ENCODE data around the gene NOL4L. TPM values are rescaled to one million over a fixed set of nuclear protein-coding genes. Genes with fewer than 3 reads are reported as not detected.

The NOL4L gene
- total RNA-seq, 2 donors from 2014 or later, result 18.0 to 59.7 TPM

GRCh38 chr20:32559205-32559752 is 25.9 kb downstream of the NOL4L start:
- H3K36me3 ChIP-seq, result no peaks in the 10 kb centered on the region
- no peaks in the 10 kb centered on the region for H3K27me3 ChIP-seq (replicated peaks; ENCODE audit: insufficient read depth)
- H3K27ac ChIP-seq, result no peak overlapping the region
- WGBS, result 89% methylated on average over 7 of the region's 7 CpGs
- DNase-seq (ENCODE audit: low spot score), result no peak
- H3K9me3 ChIP-seq, result no peaks in the 10 kb centered on the region
- no peak for TF ChIP-seq POLR2AphosphoS5 (IDR thresholded peaks at IDR 0.05)
- no peak for TF ChIP-seq CTCF (IDR thresholded peaks at IDR 0.05)
- no peak for TF ChIP-seq POLR2A (IDR thresholded peaks at IDR 0.05)
- no peaks in the 10 kb centered on the region for H3K4me1 ChIP-seq (replicated peaks)
- H3K4me3 ChIP-seq, result no peak overlapping the region
- intact Hi-C loops (cut with DNase I), result no loop called here

- H3K27ac ChIP-seq, result no peak overlapping the region
- WGBS, result 69% methylated on average over 13 of the region's 13 CpGs
- TF ChIP-seq POLR2A (IDR thresholded peaks at IDR 0.05) (no peak), POLR2AphosphoS5 (IDR thresholded peaks at IDR 0.05) (no peak), CTCF (IDR thresholded peaks at IDR 0.05) (no peak)
Measured at GRCh38 chr20:32558526-32558925, 26.6 kb downstream of the NOL4L start.

GRCh38 chr20:32557319-32557718 is 27.8 kb downstream of the NOL4L start:
- Histone ChIP-seq H3K36me3 (no peaks in the 10 kb centered on the region), H3K27ac (no peak overlapping the region), H3K4me3 (no peak overlapping the region), H3K9me3 (no peaks in the 10 kb centered on the region), H3K4me1 (replicated peaks) (no peaks in the 10 kb centered on the region), H3K27me3 (replicated peaks; ENCODE audit: insufficient read depth) (no peaks in the 10 kb centered on the region)
- no peak for DNase-seq (ENCODE audit: low spot score)
- WGBS, result 75% methylated on average over 5 of the region's 5 CpGs
- intact Hi-C loops (cut with DNase I), result no loop called here
- TF ChIP-seq POLR2AphosphoS5 (IDR thresholded peaks at IDR 0.05), result no peak
- TF ChIP-seq CTCF (IDR thresholded peaks at IDR 0.05), result no peak
- no peak for TF ChIP-seq POLR2A (IDR thresholded peaks at IDR 0.05)

More at GRCh38 chr20:32558526-32558925, 26.6 kb downstream of the NOL4L start:
- intact Hi-C loops (cut with DNase I), result no loop called here
- Histone ChIP-seq H3K4me1 (replicated peaks) (no peaks in the 10 kb centered on the region), H3K4me3 (no peak overlapping the region), H3K9me3 (no peaks in the 10 kb centered on the region), H3K36me3 (no peaks in the 10 kb centered on the region), H3K27me3 (replicated peaks; ENCODE audit: insufficient read depth) (no peaks in the 10 kb centered on the region)
- DNase-seq (ENCODE audit: low spot score), result no peak

GRCh38 chr20:32556312-32557184 is 28.6 kb downstream of the NOL4L start:
- no peak overlapping the region for H3K4me3 ChIP-seq
- H3K27ac ChIP-seq, result no peak overlapping the region
- no peaks in the 10 kb centered on the region for H3K9me3 ChIP-seq
- H3K36me3 ChIP-seq, result no peaks in the 10 kb centered on the region
- H3K4me1 ChIP-seq (replicated peaks), result no peaks in the 10 kb centered on the region
- WGBS, result 81% methylated on average over 20 of the region's 20 CpGs
- no peaks in the 10 kb centered on the region for H3K27me3 ChIP-seq (replicated peaks; ENCODE audit: insufficient read depth)
- intact Hi-C loops (cut with DNase I), result no loop called here
- no peak for TF ChIP-seq CTCF (IDR thresholded peaks at IDR 0.05)
- no peak for TF ChIP-seq POLR2A (IDR thresholded peaks at IDR 0.05)
- TF ChIP-seq POLR2AphosphoS5 (IDR thresholded peaks at IDR 0.05), result no peak
- DNase-seq (ENCODE audit: low spot score), result no peak
